ENCODE data around the gene FOXP1.

Gene FOXP1

GRCh38 chr3:71478568-71478967 is 105.0 kb downstream of the FOXP1 start:
- DNase-seq, result no peak

- no peak for DNase-seq
These were observed 106.6 kb downstream of the FOXP1 start for GRCh38 chr3:71476950-71477349.

- no peak for DNase-seq
These were observed 114.4 kb downstream of the FOXP1 start for GRCh38 chr3:71469138-71469435.

- DNase-seq, result no peak
These were observed 115.0 kb downstream of the FOXP1 start for GRCh38 chr3:71468311-71469137.

GRCh38 chr3:71466483-71466882 is 117.0 kb downstream of the FOXP1 start:
- DNase-seq, result no peak

- DNase-seq, result no peak
These were observed 118.0 kb downstream of the FOXP1 start for GRCh38 chr3:71465371-71466036.

- no peak for DNase-seq
These were observed 118.9 kb downstream of the FOXP1 start for GRCh38 chr3:71464613-71465012.

- no peak for DNase-seq
These were observed 119.9 kb downstream of the FOXP1 start for GRCh38 chr3:71463617-71464016.

- no peak for DNase-seq
These were observed 120.9 kb downstream of the FOXP1 start for GRCh38 chr3:71462586-71462985.

GRCh38 chr3:71461749-71462483 is 121.6 kb downstream of the FOXP1 start:
- DNase-seq, result no peak

- no peak for DNase-seq
These were observed 122.4 kb downstream of the FOXP1 start for GRCh38 chr3:71461114-71461513.

- DNase-seq, result no peak
These were observed 124.6 kb downstream of the FOXP1 start for GRCh38 chr3:71458895-71459294.

- DNase-seq, result no peak
These were observed 126.7 kb downstream of the FOXP1 start for GRCh38 chr3:71456826-71457225.

GRCh38 chr3:71456156-71456555 is 127.4 kb downstream of the FOXP1 start:
- DNase-seq, result no peak

- no peak for DNase-seq
These were observed 128.8 kb downstream of the FOXP1 start for GRCh38 chr3:71454512-71455403.

- no peak for DNase-seq
These were observed 129.6 kb downstream of the FOXP1 start for GRCh38 chr3:71453822-71454511.

GRCh38 chr3:71453319-71453718 is 130.2 kb downstream of the FOXP1 start:
- no peak for DNase-seq

- no peak for DNase-seq
These were observed 131.7 kb downstream of the FOXP1 start for GRCh38 chr3:71451812-71452211.

GRCh38 chr3:71451060-71451459 is 132.5 kb downstream of the FOXP1 start:
- DNase-seq, result no peak

- no peak for DNase-seq
These were observed 133.4 kb downstream of the FOXP1 start for GRCh38 chr3:71450162-71450561.

- DNase-seq, result no peak
These were observed 135.7 kb downstream of the FOXP1 start for GRCh38 chr3:71447803-71448202.

- no peak for DNase-seq
These were observed 136.3 kb downstream of the FOXP1 start for GRCh38 chr3:71447197-71447596.

Measured in femur (tissue), 1 donor.